GM12801 (cell line): ENCODE results near the gene SKI.

Experiments used
- CTCF ChIP-seq: IDR thresholded peaks from one replicate; pipeline ENCODE4 v1.5.1; 2011; ENCODE audit warnings: control low read depth; ENCODE audit not compliant: insufficient read length; ENCODE audit errors: extremely low read depth

The SKI gene

GRCh38 chr1:2336499-2336898, 108.4 kb downstream of the SKI start:
- no peak for TF ChIP-seq CTCF

- no peak for TF ChIP-seq CTCF
These were observed 109.0 kb downstream of the SKI start for GRCh38 chr1:2337081-2337480.

GRCh38 chr1:2337501-2337900, 109.4 kb downstream of the SKI start:
- no peak for TF ChIP-seq CTCF

- no peak for TF ChIP-seq CTCF
These were observed 111.3 kb downstream of the SKI start for GRCh38 chr1:2339206-2340085.

GRCh38 chr1:2340086-2340917, 112.2 kb downstream of the SKI start:
- no peak for TF ChIP-seq CTCF

GRCh38 chr1:2340918-2341254, 112.8 kb downstream of the SKI start:
- TF ChIP-seq CTCF = no peak

GRCh38 chr1:2341706-2342383, 113.7 kb downstream of the SKI start:
- no peak for TF ChIP-seq CTCF
